K562 (cell line): Measurements from ENCODE around the gene BRCA1. TPM values are rescaled to one million over a fixed set of nuclear protein-coding genes. Genes with fewer than 3 reads are reported as not detected.

Experiments used
- E2F3 ChIP-seq: fragments of 250-450 bp; sonication (Bioruptor Pico); IDR thresholded peaks from 2 replicates; pipeline ENCODE4 v1.4.0; 2020; ENCODE audit warnings: mild to moderate bottlenecking
- FOXP4 ChIP-seq: sonication (generic); formaldehyde crosslinking; IDR thresholded peaks from 2 replicates; pipeline ENCODE4 v1.8.0; 2022; ENCODE audit warnings: mild to moderate bottlenecking, missing genetic modification reagents, borderline replicate concordance
- GTF2B ChIP-seq: IDR thresholded peaks from 2 replicates; pipeline ENCODE4 v1.6.1; 2011; ENCODE audit not compliant: insufficient read length; ENCODE audit errors: extremely low read depth
- HMG20A ChIP-seq: fragments of 450-650 bp; formaldehyde crosslinking; conservative IDR thresholded peaks from 2 replicates; pipeline ENCODE4 v1.4.0; 2020; ENCODE audit warnings: mild to moderate bottlenecking, mixed read lengths
- NFATC3 ChIP-seq: fragments of 450-650 bp; IDR thresholded peaks from 2 replicates; pipeline ENCODE4 v1.6.1; 2017; ENCODE audit warnings: mild to moderate bottlenecking
- PBX2 ChIP-seq, 2 experiments: IDR thresholded peaks in 1 of 2; conservative IDR thresholded peaks in 1 of 2; 2 replicates each; pipeline ENCODE4 v1.6.1; 2016; ENCODE audit warnings: low read depth in 2 of 2, mild to moderate bottlenecking in 1 of 2, missing compliant biosample characterization in 1 of 2, missing genetic modification characterization in 1 of 2, moderate library complexity in 1 of 2
- SMARCB1 ChIP-seq: IDR thresholded peaks from 2 replicates; pipeline ENCODE4 v1.6.1; 2011; ENCODE audit warnings: improper control_type of control experiment, low read depth; ENCODE audit not compliant: insufficient read length
- TAF15 ChIP-seq: fragments of 200-400 bp; formaldehyde crosslinking; IDR thresholded peaks from 2 replicates; pipeline ENCODE4 v1.6.1; 2017; ENCODE audit warnings: mild to moderate bottlenecking, low read depth, low read length, moderate library complexity
- TBP ChIP-seq: optimal IDR thresholded peaks from 2 replicates; pipeline ENCODE3; 2011; ENCODE audit warnings: low read depth, low read length, improper control_type of control experiment
- ZBTB33 ChIP-seq: sonication (generic); formaldehyde crosslinking; IDR thresholded peaks from 2 replicates; pipeline ENCODE4 v1.8.1; 2023; ENCODE audit warnings: mild to moderate bottlenecking, missing genetic modification reagents
- ZC3H4 ChIP-seq: sonication (generic); formaldehyde crosslinking; IDR thresholded peaks from 2 replicates; pipeline ENCODE4 v1.9.0; 2021; ENCODE audit warnings: missing genetic modification reagents, borderline replicate concordance
- ZMIZ1 ChIP-seq, 2 experiments: fragments of 150-350 bp in 1 of 2; IDR thresholded peaks; 2 replicates each; pipeline ENCODE4 v1.6.1; 2012 to 2016; ENCODE audit warnings: low read depth in 2 of 2, low read length in 2 of 2, mild to moderate bottlenecking in 1 of 2, moderate library complexity in 1 of 2
- ZNF232 ChIP-seq: sonication (generic); formaldehyde crosslinking; IDR thresholded peaks from 2 replicates; pipeline ENCODE4 v1.8.0; 2022; ENCODE audit warnings: mild to moderate bottlenecking, missing genetic modification reagents
- ZNF431 ChIP-seq: sonication (generic); formaldehyde crosslinking; IDR thresholded peaks from 2 replicates; pipeline ENCODE4 v1.8.0; 2022; ENCODE audit warnings: mild to moderate bottlenecking, missing genetic modification reagents
- polyA plus RNA-seq, 8 experiments: library from polyadenylated mRNA; depleted of rRNA in 4 of 8; stranded (reverse) in 5 of 8; unstranded in 3 of 8; fragments of >200 nt; fragmentation: Nextera tagmentation in 2 of 8; fragmentation: Illumina TruSeq in 1 of 8; extraction: Ambion mirVana in 2 of 8; extraction: Trizol in 1 of 8; gene quantifications; 2 replicates each; pipeline versions ENCODE4 v1.2.1 to v1.2.3, GENCODE V29; 2011 to 2014; ENCODE audit warnings: inconsistent platforms in 1 of 8, missing spikeins in 1 of 8
- total RNA-seq, 7 experiments: library from RNA; depleted of rRNA in 6 of 7; stranded (reverse); fragments of >200 nt in 6 of 7; fragmentation: Illumina TruSeq in 2 of 7; extraction: Trizol in 2 of 7; gene quantifications; 2 replicates each; pipeline versions ENCODE4 v1.2.1 to v1.2.3, GENCODE V29; 2011 to 2021; ENCODE audit warnings: low replicate concordance in 1 of 7

Gene BRCA1
- total and polyA plus RNA-seq, 9 of the 15 experiments (the other 6 are each of a cell fraction or from before 2014, with no cell fraction given) = 25.9 to 95.3 (median 62.3) TPM

- TF ChIP-seq ZBTB33 (CRISPR knock-in tag) (no peak), ZNF232 (no peak), NFATC3 (peak; percentile 77; the same call in 1 of the 2 replicates), FOXP4 (CRISPR knock-in tag) (no peak), ZC3H4 (no peak), GTF2B (peak; percentile 75), HMG20A (no peak), SMARCB1 (no peak), TAF15 (no peak), TBP (peak; percentile 98), E2F3 (CRISPR knock-in tag) (0 out of 2 replicates have a peak, but pooled peaks have one; percentile 28), ZMIZ1 (IDR thresholded peaks at IDR 0.05; ENCODE audit: low read depth in 2 of 2, low read length in 2 of 2) (peak in 1 of 2 experiments; percentile 80; a peak in 2 of 4 replicates), PBX2 (CRISPR knock-in tag; IDR thresholded peaks at IDR 0.05; ENCODE audit: low read depth) (no peak), PBX2 (tag; conservative IDR thresholded peaks at IDR 0.05; ENCODE audit: low read depth) (no peak; the same call in 1 of the 2 replicates), ZNF431 (peak; percentile 38; the same call in 1 of the 2 replicates)
Observed at GRCh38 chr17:42997984-42998938, 126.9 kb downstream of the BRCA1 start, which contains the start of gene RPL27 (continued).
